ENCODE results near the gene CDH3.

Gene CDH3

DNA sequence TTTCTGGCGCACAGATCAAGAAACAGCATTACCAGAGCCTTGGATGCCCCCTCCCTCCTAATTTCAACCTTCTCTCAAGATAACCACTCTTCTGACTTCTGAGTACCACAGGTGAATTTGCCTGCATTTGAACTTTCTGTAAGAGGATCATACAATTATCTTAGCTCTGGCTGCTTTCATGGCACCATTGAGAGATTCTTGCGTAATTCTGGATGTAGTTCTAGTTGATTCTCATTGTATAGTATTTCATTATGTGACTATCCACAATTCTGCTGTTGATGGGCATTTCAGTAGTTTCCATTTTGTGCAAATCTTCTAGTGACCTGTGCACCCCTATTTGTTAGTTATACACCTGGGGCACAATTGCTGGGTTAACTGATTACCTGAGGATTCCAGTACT, 7.5 kb downstream of the CDH3 start:
- H3K4me2 ChIP-seq (ENCODE audit: low read length) = no peak overlapping the region
- H3K4me3 ChIP-seq (ENCODE audit: low read length) = no peak overlapping the region
- no peaks in the 10 kb centered on the region for H3K36me3 ChIP-seq (ENCODE audit: insufficient read depth, low read length)
- H3K27me3 ChIP-seq (ENCODE audit: control insufficient read depth, insufficient read depth, low read length) = peaks cover 33% of the 10 kb centered on the region
- no peaks in the 10 kb centered on the region for H3K4me1 ChIP-seq (ENCODE audit: control insufficient read depth, insufficient read depth, low read length)
- no peaks in the 10 kb centered on the region for H3K9me3 ChIP-seq (replicated peaks; ENCODE audit: low read length)
- H3K9ac ChIP-seq (ENCODE audit: low read depth, low read length) = no peak overlapping the region

DNA sequence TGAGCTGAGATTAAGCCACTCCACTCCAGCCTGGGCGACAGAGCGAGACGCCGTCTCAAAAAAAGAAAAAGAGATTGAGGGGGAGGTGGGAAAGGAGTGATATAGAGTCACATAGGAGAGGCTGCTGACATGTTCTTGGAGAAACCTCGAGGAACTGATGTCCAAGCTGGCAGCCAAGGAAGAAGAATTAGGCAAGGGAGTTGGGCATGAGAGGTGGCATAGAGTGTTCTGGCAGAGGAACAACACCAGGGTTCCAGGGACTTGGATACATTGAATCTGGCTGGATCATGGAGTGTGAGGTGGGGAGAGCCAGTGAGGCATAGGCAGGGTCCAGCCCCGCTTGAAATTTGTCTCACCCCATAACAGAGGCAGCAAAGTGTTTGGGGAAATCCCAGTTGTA, 10.7 kb downstream of the CDH3 start:
- no peak overlapping the region for H3K4me3 ChIP-seq (ENCODE audit: low read length)
- peaks cover 20% of the 10 kb centered on the region for H3K27me3 ChIP-seq (ENCODE audit: control insufficient read depth, insufficient read depth, low read length)
- H3K9me3 ChIP-seq (replicated peaks; ENCODE audit: low read length) = no peaks in the 10 kb centered on the region
- H3K4me2 ChIP-seq (ENCODE audit: low read length) = no peak overlapping the region
- no peak overlapping the region for H3K9ac ChIP-seq (ENCODE audit: low read depth, low read length)
- H3K36me3 ChIP-seq (ENCODE audit: insufficient read depth, low read length) = no peaks in the 10 kb centered on the region
- H3K4me1 ChIP-seq (ENCODE audit: control insufficient read depth, insufficient read depth, low read length) = peaks cover 10% of the 10 kb centered on the region

DNA sequence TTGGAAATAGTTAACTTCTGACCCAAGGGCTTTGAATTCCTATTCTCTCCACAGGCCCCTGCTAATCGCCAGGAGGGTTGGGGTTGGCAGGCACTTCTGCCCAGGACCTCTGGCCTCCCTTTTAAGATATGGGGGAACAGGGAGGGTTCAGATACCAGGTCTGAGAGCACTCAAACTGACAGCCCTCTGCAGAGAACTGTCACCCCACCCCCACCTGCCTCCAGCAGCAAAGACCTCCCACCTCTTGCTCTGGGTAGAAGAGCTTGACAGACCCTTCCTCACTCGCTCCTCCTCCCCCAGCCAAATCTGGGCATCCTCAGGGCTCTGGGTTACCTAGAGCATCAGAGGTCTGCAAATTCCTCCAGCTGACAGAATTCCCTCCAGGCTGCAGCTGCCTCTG, 11.6 kb downstream of the CDH3 start:
- Histone ChIP-seq H3K4me2 (ENCODE audit: low read length) (no peak overlapping the region), H3K36me3 (ENCODE audit: insufficient read depth, low read length) (no peaks in the 10 kb centered on the region), H3K9ac (ENCODE audit: low read depth, low read length) (no peak overlapping the region), H3K4me1 (ENCODE audit: control insufficient read depth, insufficient read depth, low read length) (peaks cover 10% of the 10 kb centered on the region), H3K4me3 (ENCODE audit: low read length) (no peak overlapping the region), H3K27me3 (ENCODE audit: control insufficient read depth, insufficient read depth, low read length) (peaks cover 16% of the 10 kb centered on the region), H3K9me3 (replicated peaks; ENCODE audit: low read length) (no peaks in the 10 kb centered on the region)

DNA sequence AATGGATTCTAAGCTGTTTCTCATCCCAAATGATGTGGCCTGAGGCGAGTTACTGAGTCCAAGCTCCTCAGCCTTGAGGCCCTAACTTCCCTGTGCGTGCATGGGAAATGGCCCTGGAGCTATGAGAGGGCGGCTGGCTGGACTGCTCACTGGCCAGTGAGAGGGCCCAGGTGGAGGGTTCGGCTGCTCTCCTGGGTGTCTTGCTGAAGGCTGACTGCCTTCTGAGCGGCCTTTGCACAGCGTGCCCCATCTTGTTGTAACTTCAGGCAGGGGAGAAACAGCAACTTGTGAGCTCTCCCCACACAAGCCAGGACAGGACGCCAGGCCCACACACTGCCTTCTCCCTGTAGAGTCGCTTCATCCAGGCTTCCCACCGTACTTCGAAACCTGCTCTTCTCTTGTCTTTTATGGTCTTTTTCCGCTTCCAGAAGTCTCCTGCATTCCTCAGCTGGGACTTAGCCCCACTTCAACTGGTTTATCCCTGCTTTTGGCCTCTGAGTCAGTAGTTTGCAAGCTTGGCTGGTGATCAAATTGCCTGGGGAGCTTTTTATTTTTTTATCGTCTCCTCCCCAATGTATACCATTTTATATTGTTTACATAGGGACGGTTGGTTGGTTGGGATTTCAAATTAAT, 13.3 kb downstream of the CDH3 start:
- Histone ChIP-seq H3K9me3 (replicated peaks; ENCODE audit: low read length) (no peaks in the 10 kb centered on the region), H3K4me1 (ENCODE audit: control insufficient read depth, insufficient read depth, low read length) (peaks cover 10% of the 10 kb centered on the region), H3K27me3 (ENCODE audit: control insufficient read depth, insufficient read depth, low read length) (peaks cover 13% of the 10 kb centered on the region), H3K4me3 (ENCODE audit: low read length) (no peak overlapping the region), H3K36me3 (ENCODE audit: insufficient read depth, low read length) (no peaks in the 10 kb centered on the region), H3K9ac (ENCODE audit: low read depth, low read length) (no peak overlapping the region), H3K4me2 (ENCODE audit: low read length) (peak overlapping the region; percentile 17)

DNA sequence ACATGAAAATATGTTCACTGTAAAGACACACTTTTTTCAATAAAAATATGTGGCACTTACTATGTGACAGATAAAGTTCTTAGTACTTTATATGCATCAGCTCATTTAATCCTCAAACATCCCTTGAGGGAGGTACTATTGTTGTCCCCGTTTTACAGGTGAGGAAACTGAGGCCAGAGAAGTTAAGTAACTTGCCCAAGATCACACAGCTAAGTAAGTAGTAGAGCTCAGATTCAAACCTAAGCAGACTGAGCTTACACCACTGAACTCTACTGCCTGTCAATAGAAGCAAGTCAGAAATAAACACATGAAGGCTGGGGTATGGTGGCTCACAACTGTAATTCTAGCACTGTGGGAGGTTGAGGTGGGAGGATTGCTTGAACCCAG, 13.9 kb downstream of the CDH3 start:
- Histone ChIP-seq H3K4me1 (ENCODE audit: control insufficient read depth, insufficient read depth, low read length) (peaks cover 10% of the 10 kb centered on the region), H3K9ac (ENCODE audit: low read depth, low read length) (no peak overlapping the region), H3K4me2 (ENCODE audit: low read length) (no peak overlapping the region), H3K4me3 (ENCODE audit: low read length) (no peak overlapping the region), H3K9me3 (replicated peaks; ENCODE audit: low read length) (no peaks in the 10 kb centered on the region), H3K27me3 (ENCODE audit: control insufficient read depth, insufficient read depth, low read length) (peaks cover 13% of the 10 kb centered on the region), H3K36me3 (ENCODE audit: insufficient read depth, low read length) (no peaks in the 10 kb centered on the region)

DNA sequence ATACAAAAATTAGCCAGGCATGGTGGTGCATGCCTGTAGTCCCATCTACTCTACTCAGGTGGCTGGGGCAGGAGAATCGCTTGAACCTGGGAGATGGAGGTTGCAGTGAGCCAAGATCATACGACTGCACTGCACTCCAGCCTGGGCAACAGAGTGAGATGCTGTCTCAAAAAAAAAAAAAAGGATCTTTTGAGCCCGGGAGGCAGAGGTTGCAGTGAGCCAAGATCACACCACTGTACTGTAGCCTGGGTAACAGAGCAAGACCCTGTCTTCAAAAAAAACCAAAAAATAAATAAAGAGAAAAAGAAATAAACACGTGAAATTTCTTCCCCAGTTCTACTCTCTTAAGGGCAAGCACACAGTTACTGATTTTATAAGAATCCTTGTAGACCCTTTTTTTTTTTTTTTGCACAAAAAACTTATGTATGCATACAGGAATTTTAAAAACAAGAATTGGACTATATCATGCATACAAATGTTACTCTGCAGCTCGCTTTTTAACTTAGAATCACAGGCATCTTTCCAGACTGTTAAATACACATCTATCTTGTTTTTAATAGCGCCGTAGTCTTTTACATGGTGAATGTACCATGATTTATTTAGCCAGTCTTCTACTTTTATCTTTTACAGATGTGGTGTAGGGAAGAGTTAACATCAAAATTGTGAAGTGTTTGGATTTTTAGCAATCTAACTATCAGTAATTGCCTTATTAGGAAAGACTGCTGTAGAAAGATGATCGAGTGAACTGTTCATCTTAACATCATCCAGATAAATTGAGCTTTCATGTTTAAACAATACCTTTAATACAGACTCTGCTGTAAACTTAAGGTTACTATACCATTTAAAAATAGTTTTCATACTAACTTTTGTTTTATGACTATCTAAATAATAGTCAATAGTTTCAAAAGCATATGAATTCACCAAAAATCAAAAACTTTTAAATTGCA, 14.6 kb downstream of the CDH3 start:
- Histone ChIP-seq H3K4me1 (ENCODE audit: control insufficient read depth, insufficient read depth, low read length) (peaks cover 10% of the 10 kb centered on the region), H3K4me2 (ENCODE audit: low read length) (no peak overlapping the region), H3K27me3 (ENCODE audit: control insufficient read depth, insufficient read depth, low read length) (peaks cover 13% of the 10 kb centered on the region), H3K36me3 (ENCODE audit: insufficient read depth, low read length) (no peaks in the 10 kb centered on the region), H3K9ac (ENCODE audit: low read depth, low read length) (no peak overlapping the region), H3K9me3 (replicated peaks; ENCODE audit: low read length) (no peaks in the 10 kb centered on the region), H3K4me3 (ENCODE audit: low read length) (no peak overlapping the region)

DNA sequence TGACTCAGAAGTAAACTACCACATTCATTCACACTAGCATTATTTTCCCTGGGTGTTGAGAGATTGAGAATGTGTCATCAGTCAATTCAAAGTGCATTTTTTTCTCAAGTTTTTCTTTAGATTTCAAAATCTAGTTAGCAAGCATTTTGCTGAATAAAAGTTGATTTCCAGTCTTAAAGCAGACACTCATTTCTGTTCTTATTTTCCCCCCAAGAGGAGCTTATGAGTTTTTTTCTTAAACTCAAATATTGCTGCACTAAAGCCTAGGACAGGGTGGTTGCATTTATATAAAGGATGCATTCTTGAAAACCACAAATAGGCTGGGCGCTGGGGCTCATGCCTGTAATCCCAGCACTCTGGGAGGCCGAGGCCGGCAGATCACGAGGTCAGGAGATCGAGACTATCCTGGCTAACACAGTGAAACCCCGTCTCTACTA, 15.3 kb downstream of the CDH3 start:
- H3K9ac ChIP-seq (ENCODE audit: low read depth, low read length) = no peak overlapping the region

DNA sequence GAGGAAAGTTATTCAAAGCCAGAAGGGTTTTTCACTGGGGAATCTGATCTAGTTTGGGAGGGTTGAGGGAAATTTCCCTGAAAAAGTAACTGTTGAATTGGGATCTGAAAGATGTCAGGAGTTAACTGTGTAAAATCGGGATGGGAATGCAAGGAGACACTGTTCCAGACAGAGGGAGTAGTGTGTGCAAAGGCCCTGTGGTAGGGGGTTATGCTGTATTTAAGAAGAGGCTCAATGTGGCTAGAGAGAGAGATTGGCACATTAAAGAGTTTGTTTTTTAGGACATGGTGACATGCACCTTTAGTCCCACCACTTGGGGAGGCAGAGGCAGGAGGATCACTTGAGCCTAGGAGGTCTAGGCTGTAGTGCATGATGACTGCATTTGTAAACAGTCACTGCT, 16.9 kb downstream of the CDH3 start:
- Histone ChIP-seq H3K9ac (ENCODE audit: low read depth, low read length) (no peak overlapping the region), H3K27me3 (ENCODE audit: control insufficient read depth, insufficient read depth, low read length) (peaks cover 3% of the 10 kb centered on the region), H3K9me3 (replicated peaks; ENCODE audit: low read length) (no peaks in the 10 kb centered on the region), H3K4me3 (ENCODE audit: low read length) (no peak overlapping the region), H3K4me1 (ENCODE audit: control insufficient read depth, insufficient read depth, low read length) (peaks cover 10% of the 10 kb centered on the region), H3K36me3 (ENCODE audit: insufficient read depth, low read length) (no peaks in the 10 kb centered on the region), H3K4me2 (ENCODE audit: low read length) (no peak overlapping the region)

More for the DNA sequence above, 15.3 kb downstream of the CDH3 start:
- no peak overlapping the region for H3K4me3 ChIP-seq (ENCODE audit: low read length)
- peaks cover 10% of the 10 kb centered on the region for H3K4me1 ChIP-seq (ENCODE audit: control insufficient read depth, insufficient read depth, low read length)
- no peaks in the 10 kb centered on the region for H3K9me3 ChIP-seq (replicated peaks; ENCODE audit: low read length)
- H3K36me3 ChIP-seq (ENCODE audit: insufficient read depth, low read length) = no peaks in the 10 kb centered on the region
- peaks cover 13% of the 10 kb centered on the region for H3K27me3 ChIP-seq (ENCODE audit: control insufficient read depth, insufficient read depth, low read length)
- no peak overlapping the region for H3K4me2 ChIP-seq (ENCODE audit: low read length)

DNA sequence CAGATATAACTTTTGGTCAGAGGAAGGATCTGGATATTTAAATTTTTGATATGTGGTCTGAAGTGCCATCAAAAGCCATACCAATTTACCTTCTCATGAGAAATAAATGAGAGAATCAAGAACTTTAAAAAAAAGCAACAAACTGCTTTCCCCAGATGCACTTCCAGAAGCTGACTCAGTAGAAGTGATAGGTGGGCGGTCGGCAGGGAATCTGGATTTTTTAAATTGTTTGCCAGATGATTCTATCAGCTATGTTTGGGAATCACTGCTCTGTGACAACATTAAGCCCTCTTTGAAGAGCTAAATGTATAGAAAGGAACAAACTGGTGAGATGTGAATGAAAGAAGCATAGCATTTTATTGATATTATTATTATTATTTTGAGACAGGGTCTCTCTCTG, 19.2 kb downstream of the CDH3 start:
- Histone ChIP-seq H3K4me3 (ENCODE audit: low read length) (no peak overlapping the region), H3K9me3 (replicated peaks; ENCODE audit: low read length) (no peaks in the 10 kb centered on the region), H3K4me2 (ENCODE audit: low read length) (no peak overlapping the region), H3K9ac (ENCODE audit: low read depth, low read length) (no peak overlapping the region), H3K27me3 (ENCODE audit: control insufficient read depth, insufficient read depth, low read length) (peaks cover 4% of the 10 kb centered on the region), H3K4me1 (ENCODE audit: control insufficient read depth, insufficient read depth, low read length) (no peaks in the 10 kb centered on the region), H3K36me3 (ENCODE audit: insufficient read depth, low read length) (no peaks in the 10 kb centered on the region)

DNA sequence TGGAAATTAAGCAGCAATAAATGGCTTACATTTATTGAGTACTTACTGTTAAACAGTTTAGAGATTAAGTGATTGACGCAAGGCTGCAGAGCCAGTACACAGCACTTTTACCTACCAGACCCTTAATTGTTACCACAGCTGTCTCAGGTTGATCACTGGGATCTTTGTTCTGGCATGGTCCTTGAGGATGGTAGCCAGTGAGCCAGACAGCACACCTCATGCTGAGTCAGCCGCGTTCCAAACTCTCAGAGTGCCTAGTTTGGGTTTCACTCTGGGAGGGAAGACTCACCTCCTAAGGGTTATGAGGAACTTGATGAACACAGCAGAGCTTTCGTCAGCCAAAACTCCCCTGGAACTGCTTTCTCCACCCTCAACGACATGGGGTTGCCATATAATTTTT, 20.4 kb downstream of the CDH3 start:
- H3K36me3 ChIP-seq (ENCODE audit: insufficient read depth, low read length) = no peaks in the 10 kb centered on the region
- H3K4me2 ChIP-seq (ENCODE audit: low read length) = no peak overlapping the region
- no peak overlapping the region for H3K4me3 ChIP-seq (ENCODE audit: low read length)
- H3K9ac ChIP-seq (ENCODE audit: low read depth, low read length) = no peak overlapping the region
- no peaks in the 10 kb centered on the region for H3K9me3 ChIP-seq (replicated peaks; ENCODE audit: low read length)
- peaks cover 4% of the 10 kb centered on the region for H3K27me3 ChIP-seq (ENCODE audit: control insufficient read depth, insufficient read depth, low read length)
- no peaks in the 10 kb centered on the region for H3K4me1 ChIP-seq (ENCODE audit: control insufficient read depth, insufficient read depth, low read length)

DNA sequence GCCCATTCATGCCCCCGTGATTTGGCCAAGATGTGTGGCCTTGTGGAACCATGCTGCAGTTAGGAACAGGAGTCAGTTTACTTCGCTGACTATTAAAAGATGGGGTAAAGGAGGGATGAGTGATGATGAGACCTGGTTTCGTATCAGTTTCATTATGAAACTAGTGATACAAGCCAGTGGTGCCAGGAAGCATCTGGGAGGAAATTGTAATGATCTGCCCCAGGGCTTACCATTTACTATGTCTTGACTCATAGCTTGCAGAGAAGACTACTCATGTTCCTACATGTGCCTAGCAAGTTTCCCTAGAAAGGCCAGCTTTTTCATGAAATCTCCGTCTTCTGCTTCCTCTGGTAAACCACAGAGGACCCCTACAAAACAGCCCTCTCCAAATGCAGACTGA, 23.2 kb downstream of the CDH3 start:
- Histone ChIP-seq H3K36me3 (ENCODE audit: insufficient read depth, low read length) (no peaks in the 10 kb centered on the region), H3K4me1 (ENCODE audit: control insufficient read depth, insufficient read depth, low read length) (no peaks in the 10 kb centered on the region), H3K4me3 (ENCODE audit: low read length) (no peak overlapping the region), H3K4me2 (ENCODE audit: low read length) (no peak overlapping the region), H3K9me3 (replicated peaks; ENCODE audit: low read length) (no peaks in the 10 kb centered on the region), H3K27me3 (ENCODE audit: control insufficient read depth, insufficient read depth, low read length) (peaks cover 7% of the 10 kb centered on the region), H3K9ac (ENCODE audit: low read depth, low read length) (no peak overlapping the region)
